Glutamatergic neuron (in vitro differentiated cells): ENCODE data around the gene CNTN6. TPM values are rescaled to one million over a fixed set of nuclear protein-coding genes. Genes with fewer than 3 reads are reported as not detected.

Source experiments
- DNase-seq: peaks from one replicate; pipeline ENCODE4 v3.0.0; 2022
- H3K27ac Mint-ChIP-seq: one replicate; pipeline ENCODE4 v1.8.0; 2020; ENCODE audit warnings: mild to moderate bottlenecking, mixed read lengths, inconsistent platforms; ENCODE audit not compliant: unreplicated experiment
- H3K27me3 Mint-ChIP-seq: one replicate; pipeline ENCODE4 v1.8.0; 2020; ENCODE audit warnings: mild to moderate bottlenecking, moderate library complexity, mixed read lengths, inconsistent platforms; ENCODE audit not compliant: unreplicated experiment
- H3K36me3 Mint-ChIP-seq: one replicate; pipeline ENCODE4 v1.8.0; 2020; ENCODE audit warnings: mild to moderate bottlenecking, mixed read lengths, inconsistent platforms; ENCODE audit not compliant: unreplicated experiment
- H3K4me1 Mint-ChIP-seq: one replicate; pipeline ENCODE4 v1.8.0; 2020; ENCODE audit warnings: mild to moderate bottlenecking, low read depth, mixed read lengths, inconsistent platforms; ENCODE audit not compliant: unreplicated experiment
- H3K4me3 Mint-ChIP-seq: one replicate; pipeline ENCODE4 v1.8.0; 2020; ENCODE audit warnings: mild to moderate bottlenecking, mixed read lengths, inconsistent platforms; ENCODE audit not compliant: unreplicated experiment
- H3K9me3 Mint-ChIP-seq: one replicate; pipeline ENCODE4 v1.8.0; 2020; ENCODE audit warnings: mild to moderate bottlenecking, moderate library complexity, mixed read lengths, inconsistent platforms; ENCODE audit not compliant: unreplicated experiment
- CTCF ChIP-seq: fragments of 200-600 bp; sonication (generic); IDR thresholded peaks from one replicate; pipeline ENCODE4 v1.5.0; 2021; ENCODE audit not compliant: partially characterized antibody, unreplicated experiment
- total RNA-seq: library from RNA; stranded (reverse); fragmentation: NEBNext Ultra II Directional; extraction: Animal tissue kit (Norgen Biotek cat#: 25700); gene quantifications from one replicate; pipeline ENCODE4 v1.2.1, GENCODE V29; 2021; ENCODE audit not compliant: unreplicated experiment

CNTN6 gene
- total RNA-seq, 1 donor from 2014 or later, result 23.2 TPM

- no peak for DNase-seq
- peaks cover 2% of the 10 kb centered on the region for H3K9me3 Mint-ChIP-seq
- H3K4me3 Mint-ChIP-seq, result no peak overlapping the region
- H3K27me3 Mint-ChIP-seq, result no peaks in the 10 kb centered on the region
- TF ChIP-seq CTCF, result peak; percentile 4
- H3K27ac Mint-ChIP-seq, result no peak overlapping the region
- peaks cover 9% of the 10 kb centered on the region for H3K4me1 Mint-ChIP-seq
- no peaks in the 10 kb centered on the region for H3K36me3 Mint-ChIP-seq
Observed at GRCh38 chr3:1348547-1348946, 255.7 kb downstream of the CNTN6 start.

GRCh38 chr3:1350885-1351284 is 258.1 kb downstream of the CNTN6 start:
- Mint-ChIP-seq H3K27me3 (no peaks in the 10 kb centered on the region), H3K4me1 (peaks cover 9% of the 10 kb centered on the region), H3K27ac (no peak overlapping the region), H3K36me3 (no peaks in the 10 kb centered on the region), H3K4me3 (no peak overlapping the region), H3K9me3 (peaks cover 2% of the 10 kb centered on the region)
- no peak for DNase-seq
- TF ChIP-seq CTCF, result no peak

GRCh38 chr3:1355691-1356090 is 262.9 kb downstream of the CNTN6 start:
- no peaks in the 10 kb centered on the region for H3K36me3 Mint-ChIP-seq
- no peak for DNase-seq

GRCh38 chr3:1356101-1356500 is 263.3 kb downstream of the CNTN6 start:
- Mint-ChIP-seq H3K4me1 (no peaks in the 10 kb centered on the region), H3K9me3 (no peaks in the 10 kb centered on the region), H3K4me3 (no peak overlapping the region), H3K27me3 (no peaks in the 10 kb centered on the region), H3K36me3 (no peaks in the 10 kb centered on the region), H3K27ac (no peak overlapping the region)
- TF ChIP-seq CTCF, result no peak
- no peak for DNase-seq

More at GRCh38 chr3:1355691-1356090, 262.9 kb downstream of the CNTN6 start:
- Mint-ChIP-seq H3K4me3 (no peak overlapping the region), H3K9me3 (no peaks in the 10 kb centered on the region), H3K27me3 (no peaks in the 10 kb centered on the region), H3K4me1 (no peaks in the 10 kb centered on the region), H3K27ac (no peak overlapping the region)
- TF ChIP-seq CTCF, result no peak

- no peak overlapping the region for H3K27ac Mint-ChIP-seq
- no peaks in the 10 kb centered on the region for H3K36me3 Mint-ChIP-seq
- TF ChIP-seq CTCF, result no peak
- H3K4me3 Mint-ChIP-seq, result no peak overlapping the region
- H3K4me1 Mint-ChIP-seq, result peaks cover 2% of the 10 kb centered on the region
- DNase-seq, result no peak
- H3K27me3 Mint-ChIP-seq, result peaks cover 2% of the 10 kb centered on the region
- H3K9me3 Mint-ChIP-seq, result no peaks in the 10 kb centered on the region
Observed at GRCh38 chr3:1365528-1365927, 272.7 kb downstream of the CNTN6 start.
